HAP-1 (cell line): ENCODE data around the gene ASIC2.

ENCODE experiments used
- DNase-seq, 2 experiments: peaks; one replicate each; pipeline ENCODE4 v3.0.0-alpha.2; 2016 to 2020; ENCODE audit warnings: low spot score in 2 of 2
- H3K27me3 ChIP-seq: fragments of 250-450 bp; sonication (Bioruptor Pico); 2 replicates; pipeline ENCODE4 v1.5.1; 2020; ENCODE audit warnings: low read depth, mild to moderate bottlenecking, moderate library complexity
- H3K36me3 ChIP-seq: fragments of 250-450 bp; sonication (Bioruptor Pico); replicated peaks from 2 replicates; pipeline ENCODE4 v1.5.1; 2020; ENCODE audit warnings: mild to moderate bottlenecking
- H3K4me1 ChIP-seq: fragments of 250-450 bp; sonication (Bioruptor Pico); 2 replicates; pipeline ENCODE4 v1.5.1; 2020; ENCODE audit warnings: mild to moderate bottlenecking
- H3K4me3 ChIP-seq: fragments of 250-450 bp; sonication (Bioruptor Pico); 2 replicates; pipeline ENCODE4 v1.5.1; 2020; ENCODE audit warnings: mild to moderate bottlenecking, moderate library complexity
- H3K9me3 ChIP-seq: fragments of 250-450 bp; sonication (Bioruptor Pico); 2 replicates; pipeline ENCODE4 v1.5.1; 2020; ENCODE audit warnings: mild to moderate bottlenecking, moderate library complexity
- in situ Hi-C: fragments of 300-500 bp; cut with MboI; formaldehyde crosslinking; loops from 3 replicates; pipeline ENCODE4 v1.14.3; 2020; ENCODE audit warnings: low sequenced_read_pairs, inconsistent platforms, mixed read lengths

ASIC2 gene

GRCh38 chr17:33273743-33274410 is 19.2 kb downstream of the ASIC2 start:
- Histone ChIP-seq H3K36me3 (no peaks in the 10 kb centered on the region), H3K4me3 (no peak overlapping the region), H3K9me3 (no peaks in the 10 kb centered on the region), H3K4me1 (no peaks in the 10 kb centered on the region), H3K27me3 (no peaks in the 10 kb centered on the region)
- DNase-seq: no peak
- in situ Hi-C loops: no loop called here

- no peak for DNase-seq
- Histone ChIP-seq H3K9me3 (no peaks in the 10 kb centered on the region), H3K36me3 (no peaks in the 10 kb centered on the region), H3K27me3 (no peaks in the 10 kb centered on the region), H3K4me1 (no peaks in the 10 kb centered on the region), H3K4me3 (no peak overlapping the region)
- in situ Hi-C loops: no loop called here
Observed at GRCh38 chr17:33273271-33273670, 19.8 kb downstream of the ASIC2 start.

- no peaks in the 10 kb centered on the region for H3K36me3 ChIP-seq
- no peaks in the 10 kb centered on the region for H3K9me3 ChIP-seq
- H3K4me1 ChIP-seq: no peaks in the 10 kb centered on the region
- in situ Hi-C loops: no loop called here
- H3K27me3 ChIP-seq: no peaks in the 10 kb centered on the region
- no peak overlapping the region for H3K4me3 ChIP-seq
- no peak for DNase-seq
Observed at GRCh38 chr17:33272438-33272837, 20.7 kb downstream of the ASIC2 start.

GRCh38 chr17:33269337-33270060 is 23.6 kb downstream of the ASIC2 start:
- no peaks in the 10 kb centered on the region for H3K36me3 ChIP-seq
- H3K27me3 ChIP-seq: no peaks in the 10 kb centered on the region
- in situ Hi-C loops: no loop called here
- H3K4me3 ChIP-seq: no peak overlapping the region
- DNase-seq: no peak
- H3K4me1 ChIP-seq: no peaks in the 10 kb centered on the region
- H3K9me3 ChIP-seq: no peaks in the 10 kb centered on the region

DNA sequence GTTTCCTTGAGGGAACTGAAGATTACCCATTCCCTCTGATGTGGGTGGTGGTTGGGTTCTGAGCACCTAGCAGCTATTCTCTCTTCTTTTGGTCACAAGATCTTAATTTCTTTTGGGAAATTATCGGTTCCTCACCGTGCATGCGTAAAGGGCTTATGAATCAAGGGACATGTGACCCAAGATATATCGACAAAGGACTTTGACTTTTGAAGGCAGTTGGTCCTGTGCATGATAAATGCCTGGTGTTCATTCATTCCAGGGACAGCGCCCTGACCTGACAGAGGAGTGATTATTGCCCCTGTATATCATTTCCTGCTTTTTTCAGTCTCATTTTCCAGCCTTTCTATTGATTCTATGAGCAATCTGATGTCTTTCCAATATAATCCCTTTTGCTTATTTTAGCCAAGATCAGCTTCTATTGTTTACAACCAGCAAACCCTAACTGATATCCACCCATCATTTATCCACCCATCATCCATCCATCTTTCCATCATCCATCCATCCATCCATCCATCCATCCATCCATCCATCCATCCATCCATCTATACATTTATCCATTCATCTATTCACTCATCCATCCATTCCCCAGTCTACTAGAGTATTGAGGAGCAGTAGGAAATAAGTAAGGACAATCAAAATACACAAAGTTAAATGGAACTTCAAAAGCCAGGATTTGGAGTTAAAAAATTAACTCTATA is 25.1 kb downstream of the ASIC2 start:
- in situ Hi-C loops: no loop called here
- Histone ChIP-seq H3K9me3 (no peaks in the 10 kb centered on the region), H3K36me3 (no peaks in the 10 kb centered on the region), H3K4me1 (no peaks in the 10 kb centered on the region), H3K27me3 (no peaks in the 10 kb centered on the region), H3K4me3 (no peak overlapping the region)
- no peak for DNase-seq

DNA sequence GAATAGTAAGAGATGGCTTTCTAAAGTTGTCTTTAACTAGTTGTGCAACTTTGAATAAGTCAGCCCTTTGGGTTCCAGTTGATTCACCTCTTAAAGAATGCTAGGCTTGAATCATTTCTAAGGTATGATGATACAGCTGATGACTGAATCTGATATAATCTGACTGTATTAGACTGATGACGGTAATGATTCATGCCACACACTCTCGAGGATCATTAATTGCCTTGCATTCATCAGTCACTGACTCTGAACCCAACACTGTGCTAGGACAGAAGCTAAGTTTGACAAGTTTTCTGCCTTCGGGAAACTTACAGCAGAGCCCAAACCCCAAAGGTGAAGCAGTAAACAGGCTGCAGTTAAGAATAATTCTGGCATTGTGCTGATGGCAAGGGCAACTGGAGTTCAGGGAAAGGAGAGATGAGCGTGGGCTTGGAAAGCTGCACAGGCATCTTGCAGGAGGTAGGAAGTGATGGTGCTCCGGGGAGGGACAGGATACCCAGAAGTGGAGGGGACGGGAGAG is 25.8 kb downstream of the ASIC2 start:
- H3K36me3 ChIP-seq: no peaks in the 10 kb centered on the region
- no peak overlapping the region for H3K4me3 ChIP-seq
- no peaks in the 10 kb centered on the region for H3K9me3 ChIP-seq
- DNase-seq: no peak
- in situ Hi-C loops: no loop called here
- H3K27me3 ChIP-seq: no peaks in the 10 kb centered on the region
- no peaks in the 10 kb centered on the region for H3K4me1 ChIP-seq

DNA sequence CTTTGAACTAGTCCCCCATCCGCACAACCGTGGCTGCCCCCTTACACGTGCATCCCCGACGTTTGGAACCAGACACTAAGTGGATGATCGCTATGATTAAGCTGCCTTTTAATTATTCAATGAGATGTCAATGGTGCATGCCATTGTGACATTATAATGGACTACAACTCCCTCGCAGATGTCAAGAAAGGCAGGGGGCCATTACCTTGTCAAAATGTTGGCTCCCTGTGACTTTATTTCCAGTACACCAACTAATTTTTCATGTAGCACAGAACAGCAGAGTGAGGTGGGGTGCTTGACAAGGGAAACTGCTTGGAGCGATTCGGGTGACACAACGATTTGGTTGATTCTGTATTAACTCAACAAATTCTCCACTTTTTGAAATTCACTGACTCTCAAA is 26.5 kb downstream of the ASIC2 start:
- no peaks in the 10 kb centered on the region for H3K27me3 ChIP-seq
- no peaks in the 10 kb centered on the region for H3K4me1 ChIP-seq
- no peaks in the 10 kb centered on the region for H3K9me3 ChIP-seq
- in situ Hi-C loops: no loop called here
- H3K4me3 ChIP-seq: no peak overlapping the region
- H3K36me3 ChIP-seq: no peaks in the 10 kb centered on the region
- DNase-seq: no peak

GRCh38 chr17:33266116-33266515 is 27.0 kb downstream of the ASIC2 start:
- no peaks in the 10 kb centered on the region for H3K27me3 ChIP-seq
- no peaks in the 10 kb centered on the region for H3K36me3 ChIP-seq
- H3K4me1 ChIP-seq: no peaks in the 10 kb centered on the region
- in situ Hi-C loops: no loop called here
- no peaks in the 10 kb centered on the region for H3K9me3 ChIP-seq
- H3K4me3 ChIP-seq: no peak overlapping the region
- DNase-seq: no peak

DNA sequence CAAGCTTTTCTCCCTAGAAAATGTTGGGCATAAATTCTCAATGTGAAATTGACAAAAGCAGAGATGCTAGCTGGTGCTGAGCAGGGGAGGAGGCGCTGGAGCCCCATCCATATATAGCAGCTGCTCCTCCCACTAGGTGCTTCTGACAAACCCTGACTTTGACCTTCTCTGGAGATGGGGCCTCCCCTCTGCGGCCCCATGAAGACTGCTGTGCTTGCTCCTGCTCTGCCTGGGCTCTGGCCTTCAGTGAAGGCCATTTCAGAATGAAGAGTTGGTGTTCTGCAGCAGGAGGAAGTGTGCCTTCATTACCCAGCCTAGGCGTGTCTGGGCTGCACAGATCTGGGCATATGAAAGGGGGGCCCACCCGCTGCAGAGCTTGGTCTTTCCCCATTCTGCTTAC is 29.7 kb downstream of the ASIC2 start:
- no peaks in the 10 kb centered on the region for H3K9me3 ChIP-seq
- no peaks in the 10 kb centered on the region for H3K27me3 ChIP-seq
- no peak for DNase-seq
- H3K36me3 ChIP-seq: no peaks in the 10 kb centered on the region
- no peak overlapping the region for H3K4me3 ChIP-seq
- in situ Hi-C loops: no loop called here
- no peaks in the 10 kb centered on the region for H3K4me1 ChIP-seq

- no peak overlapping the region for H3K4me3 ChIP-seq
- H3K9me3 ChIP-seq: no peaks in the 10 kb centered on the region
- H3K36me3 ChIP-seq: no peaks in the 10 kb centered on the region
- in situ Hi-C loops: no loop called here
- H3K27me3 ChIP-seq: no peaks in the 10 kb centered on the region
- no peak for DNase-seq
- no peaks in the 10 kb centered on the region for H3K4me1 ChIP-seq
Observed at GRCh38 chr17:33262266-33263123, 30.6 kb downstream of the ASIC2 start.

GRCh38 chr17:33261820-33262219 is 31.3 kb downstream of the ASIC2 start:
- in situ Hi-C loops: no loop called here
- no peaks in the 10 kb centered on the region for H3K36me3 ChIP-seq
- no peaks in the 10 kb centered on the region for H3K9me3 ChIP-seq
- no peak overlapping the region for H3K4me3 ChIP-seq
- no peak for DNase-seq
- H3K4me1 ChIP-seq: no peaks in the 10 kb centered on the region
- no peaks in the 10 kb centered on the region for H3K27me3 ChIP-seq

GRCh38 chr17:33260638-33261037 is 32.5 kb downstream of the ASIC2 start:
- DNase-seq: no peak
- in situ Hi-C loops: no loop called here
- no peaks in the 10 kb centered on the region for H3K9me3 ChIP-seq
- no peaks in the 10 kb centered on the region for H3K4me1 ChIP-seq
- no peak overlapping the region for H3K4me3 ChIP-seq
- no peaks in the 10 kb centered on the region for H3K27me3 ChIP-seq
- no peaks in the 10 kb centered on the region for H3K36me3 ChIP-seq

- no peak for DNase-seq
- Histone ChIP-seq H3K4me1 (no peaks in the 10 kb centered on the region), H3K36me3 (no peaks in the 10 kb centered on the region), H3K27me3 (no peaks in the 10 kb centered on the region), H3K9me3 (no peaks in the 10 kb centered on the region), H3K4me3 (no peak overlapping the region)
- in situ Hi-C loops: no loop called here
Observed at GRCh38 chr17:33258296-33258695, 34.8 kb downstream of the ASIC2 start.
